ENCODE measurements around the gene PPP1R3F. TPM values are rescaled to one million over a fixed set of nuclear protein-coding genes. Genes with fewer than 3 reads are reported as not detected.

Gene PPP1R3F
- total and polyA plus RNA-seq, 9 of the 15 experiments (the other 6 are each of a cell fraction or from before 2014, with no cell fraction given): 0.03 to 0.91 (median 0.43) TPM; not detected in 1

- no TSS peak for BruUV-seq (replicated peaks)
- no peak for DNase-seq (ENCODE audit: extremely low read depth in 1 of 4, low spot score in 3 of 4)
- Histone ChIP-seq H3K4me3 (no peak within 1 kb of the TSS), H3K9ac (ENCODE audit: insufficient read depth in 1 of 2, low read depth in 2 of 2, low read length in 2 of 2) (peak within 1 kb of the TSS in 1 of 2 experiments; percentile 26; a peak in 1 of 4 replicates), H3K4me2 (ENCODE audit: insufficient read depth, low read length) (no peak within 1 kb of the TSS), H3K27me3 (ENCODE audit: control insufficient read depth in 2 of 2, insufficient read depth in 2 of 2, low read length in 2 of 2) (no peaks in the 10 kb centered on the region), H2AFZ (ENCODE audit: low read depth, low read length) (peak within 1 kb of the TSS; percentile 42; the same call in 1 of the 2 replicates), H4K20me1 (replicated peaks; ENCODE audit: control insufficient read depth, insufficient read depth, low read length) (no peaks in the 10 kb centered on the region), H3K9me3 (replicated peaks; ENCODE audit: control insufficient read depth, insufficient read depth, low read depth, low read length) (no peaks in the 10 kb centered on the region), H3K27ac (ENCODE audit: extremely low read depth, low read depth, low read length) (no peak within 1 kb of the TSS), H3K79me2 (ENCODE audit: control insufficient read depth, insufficient read depth, low read length) (peaks cover 23% of the 10 kb centered on the region), H3K4me1 (replicated peaks in 1 of 2; ENCODE audit: control insufficient read depth in 2 of 2, insufficient read depth in 2 of 2, low read length in 2 of 2) (peaks cover 18 to 55% of the 10 kb centered on the region in 2 experiments; a peak in 4 of 5 replicates), H3K36me3 (ENCODE audit: control insufficient read depth, insufficient read depth, low read length) (0 out of 3 replicates have a peak, but pooled peaks cover 6% of the 10 kb centered on the region), H3K9me1 (ENCODE audit: control insufficient read depth, insufficient read depth, low read length) (no peaks in the 10 kb centered on the region)
- in situ Hi-C loops (cut with MboI): no loop called here
- 44% methylated on average over 5 of the region's 9 CpGs for WGBS (ENCODE audit: insufficient coverage, low coverage, missing lambda C conversion rate)
- TF ChIP-seq SOX6 (IDR thresholded peaks at IDR 0.05) (no peak), SIN3A (IDR thresholded peaks at IDR 0.05; ENCODE audit: borderline replicate concordance in 2 of 2, control insufficient read depth in 1 of 2, low read depth in 2 of 2, low read length in 2 of 2) (no peak), TBP (optimal IDR thresholded peaks at IDR 0.05; ENCODE audit: low read depth, low read length) (no peak), RFX7 (CRISPR knock-in tag; IDR thresholded peaks at IDR 0.05) (no peak), HLTF (IDR thresholded peaks at IDR 0.05) (no peak), ZNF444 (CRISPR knock-in tag; IDR thresholded peaks at IDR 0.05) (no peak), ZZZ3 (IDR thresholded peaks at IDR 0.05) (no peak)
- FAIRE-seq: no peak
- ChIA-PET CTCF (ENCODE audit: low intra/inter-chr PET ratio) (no interaction called here), POLR2A (interaction anchor here (0.7 kb wide), 1 partner anchor 43 kb away, joined by 4 read pairs; no protein-coding TSS in a partner anchor)
- no peak for ATAC-seq
- intact Hi-C loops (cut with micrococcal nuclease): no loop called here
Measured at GRCh38 chrX:49233176-49233575, 36.4 kb upstream of the PPP1R3F start, which contains the start of gene CACNA1F. Gene CACNA1F, minus strand, starts transcription at chrX:49233340. Its CDS starts 31 bp downstream, at chrX:49233309.

Measured in K562 (cell line).